ENCODE results near the gene SMARCA2.

Gene SMARCA2

GRCh38 chr9:2013743-2014475, 1.2 kb upstream of the SMARCA2 start:
- DNase-seq (ENCODE audit: extremely low spot score, insufficient read length, low read depth) = no peak
- no peak for FAIRE-seq

DNA sequence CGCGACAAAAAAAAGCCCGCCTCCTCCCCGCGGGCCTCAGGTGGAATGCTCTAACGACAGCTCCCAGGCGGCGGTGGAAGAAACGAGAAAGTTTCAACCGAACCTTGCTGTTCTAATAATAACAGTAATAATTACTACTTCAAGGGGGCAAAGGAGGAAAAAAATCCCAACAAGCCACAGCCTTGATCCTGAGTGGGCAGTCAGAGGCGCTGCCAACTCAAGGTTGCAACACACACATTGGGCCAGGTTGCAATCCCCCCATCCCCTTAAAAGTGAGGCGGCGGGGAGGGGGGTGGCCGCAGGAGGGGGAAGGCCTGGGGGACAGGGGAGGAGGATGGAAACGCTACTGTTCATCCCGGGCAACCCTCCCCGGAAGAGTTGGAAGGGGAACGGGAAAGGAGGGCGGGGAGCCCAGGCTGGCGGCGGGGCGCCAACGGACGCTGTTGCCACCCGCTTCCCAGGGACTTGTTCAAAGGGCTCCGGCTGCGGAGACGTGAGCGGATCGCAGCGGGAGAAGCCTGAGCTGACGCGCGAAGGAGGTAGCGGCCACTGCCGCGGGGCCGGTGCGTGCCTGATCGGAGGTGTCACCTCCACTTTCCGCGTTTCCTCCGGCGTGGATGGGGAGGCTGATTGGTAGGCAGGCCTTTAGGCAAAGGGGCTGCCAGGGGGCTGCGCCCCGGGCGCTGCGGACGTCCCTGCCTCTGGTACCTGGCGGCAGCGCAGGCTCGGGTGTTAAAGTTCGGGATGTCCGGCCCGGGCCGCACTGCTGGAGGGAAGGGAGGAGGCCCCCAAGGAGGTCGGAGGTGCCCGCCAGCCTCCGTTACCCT, 647 bp downstream of the SMARCA2 start:
- DNase-seq (ENCODE audit: extremely low spot score, insufficient read length, low read depth) (no peak), FAIRE-seq (no peak)

- FAIRE-seq (peak; percentile 53), DNase-seq (ENCODE audit: extremely low spot score, insufficient read length, low read depth) (no peak)
These were observed 1.5 kb downstream of the SMARCA2 start for GRCh38 chr9:2016408-2017330.

- no peak for DNase-seq (ENCODE audit: extremely low spot score, insufficient read length, low read depth)
- peak; percentile 67 for FAIRE-seq
These were observed 2.4 kb downstream of the SMARCA2 start for GRCh38 chr9:2017331-2018161.

DNA sequence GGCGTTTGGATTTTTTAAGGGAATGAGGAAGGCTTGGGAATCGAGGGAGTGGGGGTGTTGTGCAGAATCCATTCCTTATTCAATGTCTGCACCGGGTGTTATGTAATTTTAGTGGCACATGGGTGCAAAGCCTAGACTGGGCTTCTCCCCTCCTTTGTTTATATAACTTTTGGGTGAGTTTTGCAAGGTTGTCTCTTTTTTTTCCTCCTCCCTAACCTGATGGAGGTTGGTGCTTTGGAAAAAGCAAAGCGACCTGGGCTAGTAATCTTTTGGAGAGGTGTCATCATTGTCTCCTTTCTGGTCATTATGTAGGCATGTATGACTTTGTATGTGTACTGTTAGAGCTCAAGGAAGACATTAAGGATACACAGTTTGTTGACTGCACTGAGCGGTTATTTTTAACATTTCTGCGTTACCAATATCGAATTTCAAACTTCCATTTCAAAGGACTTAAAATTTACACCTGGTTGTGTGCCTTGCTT, 3.1 kb downstream of the SMARCA2 start:
- DNase-seq (ENCODE audit: extremely low spot score, insufficient read length, low read depth) (no peak), FAIRE-seq (no peak)

GRCh38 chr9:2018764-2019558, 3.8 kb downstream of the SMARCA2 start:
- FAIRE-seq (no peak), DNase-seq (ENCODE audit: extremely low spot score, insufficient read length, low read depth) (no peak)

- no peak for FAIRE-seq
These were observed 4.6 kb downstream of the SMARCA2 start for GRCh38 chr9:2019723-2020122.

DNA sequence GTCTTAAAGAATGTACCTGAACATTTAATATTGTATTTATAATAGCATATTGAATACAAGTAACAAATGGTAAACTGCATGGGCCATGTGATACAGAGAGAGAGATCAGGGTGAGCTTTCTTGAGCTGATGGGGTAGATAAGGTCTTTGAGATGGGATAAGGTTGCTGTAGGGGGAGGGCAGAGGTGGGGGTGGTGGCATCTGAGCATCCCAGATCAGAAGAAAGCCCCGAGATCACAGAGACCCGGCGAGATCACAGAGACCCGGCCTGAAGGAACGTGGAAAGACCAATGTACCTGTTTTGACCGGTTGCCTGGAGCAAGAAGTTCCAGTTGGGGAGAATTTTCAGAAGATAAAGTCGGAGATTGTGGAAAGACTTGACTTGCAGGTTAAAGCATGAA, 6.6 kb downstream of the SMARCA2 start:
- DNase-seq (ENCODE audit: extremely low spot score, insufficient read length, low read depth) (no peak), FAIRE-seq (no peak)

More at GRCh38 chr9:2019723-2020122, 4.6 kb downstream of the SMARCA2 start:
- DNase-seq (ENCODE audit: extremely low spot score, insufficient read length, low read depth) = no peak

DNA sequence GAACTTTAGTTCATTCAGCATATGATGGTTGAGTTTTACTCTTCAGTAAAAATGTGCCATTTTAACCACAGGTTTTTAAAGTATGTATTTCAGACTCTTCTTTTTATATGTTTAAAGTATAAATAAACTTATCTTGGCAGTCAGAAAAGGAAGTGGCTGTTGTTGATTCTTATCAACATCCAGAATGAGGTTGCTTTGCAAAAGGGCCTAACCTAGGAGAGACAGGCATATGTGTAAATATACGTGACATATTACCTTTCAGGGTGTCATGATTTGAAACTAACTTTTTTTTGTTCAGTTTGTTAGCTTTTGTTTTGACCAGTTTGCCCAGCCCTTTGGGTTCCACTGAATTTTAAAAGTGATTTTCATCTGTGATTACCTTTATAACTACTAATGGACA, 7.4 kb downstream of the SMARCA2 start:
- DNase-seq (ENCODE audit: extremely low spot score, insufficient read length, low read depth) = no peak
- no peak for FAIRE-seq

- DNase-seq (ENCODE audit: extremely low spot score, insufficient read length, low read depth) (no peak), FAIRE-seq (no peak)
These were observed 7.9 kb downstream of the SMARCA2 start for GRCh38 chr9:2023042-2023441.

DNA sequence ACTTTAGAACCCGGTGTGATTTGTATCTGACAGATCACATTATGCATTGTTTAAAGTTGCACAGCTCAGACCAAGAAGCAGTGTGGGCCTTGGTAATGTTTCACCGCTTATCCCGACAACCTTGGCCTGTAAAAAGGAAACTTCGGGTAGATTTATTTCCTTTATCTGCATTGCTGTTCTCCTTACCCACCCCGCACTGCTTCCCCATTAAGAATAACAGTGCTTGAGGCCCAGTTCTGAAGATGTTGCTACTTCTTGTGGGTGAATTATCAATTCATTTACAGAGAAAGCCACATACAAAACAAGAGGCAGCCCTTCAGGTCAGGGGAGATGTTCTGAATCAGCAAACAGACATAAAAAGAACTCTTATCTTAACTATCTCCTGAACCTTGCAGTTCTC, 8.4 kb downstream of the SMARCA2 start:
- FAIRE-seq (peak; percentile 49), DNase-seq (ENCODE audit: extremely low spot score, insufficient read length, low read depth) (no peak)

- no peak for FAIRE-seq
- no peak for DNase-seq (ENCODE audit: extremely low spot score, insufficient read length, low read depth)
These were observed 10.0 kb downstream of the SMARCA2 start for GRCh38 chr9:2024888-2025782.

GRCh38 chr9:2026220-2026997, 11.3 kb downstream of the SMARCA2 start:
- no peak for DNase-seq (ENCODE audit: extremely low spot score, insufficient read length, low read depth)
- no peak for FAIRE-seq

- DNase-seq (ENCODE audit: extremely low spot score, insufficient read length, low read depth) (no peak), FAIRE-seq (no peak)
These were observed 12.5 kb downstream of the SMARCA2 start for GRCh38 chr9:2027543-2028160.

GRCh38 chr9:2028888-2029287, 13.7 kb downstream of the SMARCA2 start:
- DNase-seq (ENCODE audit: extremely low spot score, insufficient read length, low read depth) (no peak), FAIRE-seq (no peak)

- FAIRE-seq = no peak
- no peak for DNase-seq (ENCODE audit: extremely low spot score, insufficient read length, low read depth)
These were observed 14.6 kb downstream of the SMARCA2 start for GRCh38 chr9:2029666-2030170.
